Brain pericyte (primary cell): ENCODE data around the gene MPI.

ENCODE experiments used
- DNase-seq: peaks from one replicate; pipeline ENCODE4 v3.0.0-alpha.2; 2012; ENCODE audit warnings: low read depth, low spot score

MPI gene, protein sequence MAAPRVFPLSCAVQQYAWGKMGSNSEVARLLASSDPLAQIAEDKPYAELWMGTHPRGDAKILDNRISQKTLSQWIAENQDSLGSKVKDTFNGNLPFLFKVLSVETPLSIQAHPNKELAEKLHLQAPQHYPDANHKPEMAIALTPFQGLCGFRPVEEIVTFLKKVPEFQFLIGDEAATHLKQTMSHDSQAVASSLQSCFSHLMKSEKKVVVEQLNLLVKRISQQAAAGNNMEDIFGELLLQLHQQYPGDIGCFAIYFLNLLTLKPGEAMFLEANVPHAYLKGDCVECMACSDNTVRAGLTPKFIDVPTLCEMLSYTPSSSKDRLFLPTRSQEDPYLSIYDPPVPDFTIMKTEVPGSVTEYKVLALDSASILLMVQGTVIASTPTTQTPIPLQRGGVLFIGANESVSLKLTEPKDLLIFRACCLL

DNA sequence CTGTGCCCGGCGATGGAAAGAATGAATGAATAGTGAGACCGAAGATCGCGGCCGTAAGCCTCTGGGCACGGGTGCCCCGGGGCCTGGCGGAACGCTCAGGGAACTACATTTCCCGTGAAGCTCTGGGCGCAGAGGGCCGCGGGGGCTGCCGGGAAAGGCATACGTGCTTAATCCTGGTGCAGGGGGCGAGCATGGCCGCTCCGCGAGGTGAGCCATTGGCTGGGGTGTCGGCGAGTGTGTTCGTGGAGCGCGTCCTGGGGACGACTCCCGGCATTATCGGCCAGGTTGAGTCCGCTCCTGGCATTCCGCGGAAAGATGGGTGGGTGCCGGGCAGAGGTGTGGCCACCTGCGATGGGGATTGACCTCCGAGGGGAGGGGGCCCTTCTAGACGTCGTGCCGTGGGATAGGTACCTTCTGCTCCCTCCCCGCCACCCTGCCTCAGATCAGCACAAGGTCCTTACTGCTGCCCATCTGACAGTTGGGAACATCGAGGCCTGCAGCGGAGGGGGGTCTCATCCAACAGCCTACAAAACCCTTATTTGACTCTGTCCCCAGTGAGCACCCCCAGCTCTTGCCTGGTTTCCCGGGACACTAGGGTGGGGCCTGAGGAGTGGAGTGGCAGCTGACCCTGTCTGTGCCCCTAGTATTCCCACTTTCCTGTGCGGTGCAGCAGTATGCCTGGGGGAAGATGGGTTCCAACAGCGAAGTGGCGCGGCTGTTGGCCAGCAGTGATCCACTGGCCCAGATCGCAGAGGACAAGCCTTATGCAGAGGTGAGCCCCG, at the start of gene MPI:
Gene MPI, plus strand, starts transcription at position 160 of the 782 bp plus-strand sequence. Its CDS starts 32 bp downstream, at position 192.
- no peak for DNase-seq

- DNase-seq = no peak
Observed at GRCh38 chr15:74840851-74841775, 48.7 kb upstream of the MPI start.

- no peak for DNase-seq
Observed at GRCh38 chr15:74841891-74842373, 47.9 kb upstream of the MPI start.

DNA sequence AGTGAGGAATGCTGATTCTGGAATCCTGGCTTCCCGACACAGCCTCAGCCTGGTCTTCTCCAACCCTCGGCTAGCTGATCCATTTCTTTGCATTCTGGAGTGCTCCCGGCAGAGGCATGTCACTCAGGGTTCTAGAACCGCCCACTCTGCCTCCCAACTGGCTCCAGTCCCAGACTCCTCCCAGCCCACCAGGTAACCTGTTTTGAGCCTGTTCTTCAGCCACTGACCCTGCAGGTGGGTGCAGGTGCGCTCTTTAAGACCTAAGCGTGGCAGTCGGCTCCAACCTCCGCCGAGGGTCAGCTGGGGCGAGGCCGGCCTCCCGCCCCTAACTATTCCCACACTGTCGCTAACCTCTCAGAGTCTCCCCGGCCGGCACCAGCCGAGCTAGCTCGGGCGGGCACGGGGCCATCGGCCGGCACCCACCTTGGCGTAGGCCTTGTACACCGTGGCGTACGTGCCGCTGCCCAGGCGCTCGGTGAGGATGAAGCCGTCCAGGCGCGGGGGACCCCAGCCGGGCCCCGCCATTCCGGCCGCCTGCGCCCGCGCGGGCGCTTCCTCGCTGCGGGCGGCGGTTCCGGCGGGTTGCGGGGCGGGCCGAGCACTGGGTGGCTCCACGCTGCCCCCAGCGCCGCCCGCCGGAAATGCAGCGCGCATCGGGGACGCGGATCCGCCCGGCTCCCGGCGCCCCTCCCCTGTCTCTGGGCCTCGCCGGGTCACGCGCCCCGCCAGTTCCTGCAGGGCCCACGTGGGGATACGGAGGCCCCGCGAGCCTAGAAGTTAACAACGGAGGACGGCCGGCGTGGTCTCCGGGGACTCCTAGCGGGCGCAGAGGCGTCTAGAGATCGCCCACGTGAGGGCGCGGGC, 47.0 kb upstream of the MPI start, which contains the start of gene ULK3:
Gene ULK3, minus strand, starts transcription at position 576 of the 864 bp plus-strand sequence. Its CDS starts 51 bp downstream, at position 525.
- peak; percentile 40 for DNase-seq

DNA sequence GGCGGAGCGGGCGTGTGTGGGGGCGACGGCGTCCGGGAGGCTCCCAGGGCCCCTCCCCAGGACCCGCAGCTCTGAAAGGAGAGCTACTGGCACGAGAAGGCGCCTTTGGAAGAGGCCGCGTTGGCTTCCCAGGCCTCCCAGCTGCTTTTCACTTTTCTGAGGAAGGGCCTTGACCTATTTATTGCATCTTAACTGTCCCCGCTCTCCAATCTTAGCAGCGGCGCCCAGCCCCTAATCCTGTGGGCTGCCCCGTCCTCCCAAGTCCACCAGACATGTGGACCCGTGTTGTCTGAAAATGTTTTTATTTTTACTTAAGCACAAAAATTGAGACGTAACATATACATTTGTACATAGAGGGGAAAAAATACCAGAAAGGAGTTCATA, 46.4 kb upstream of the MPI start:
- DNase-seq = no peak

- DNase-seq = no peak
Observed at GRCh38 chr15:74843891-74844299, 45.9 kb upstream of the MPI start.

- DNase-seq = no peak
Observed at GRCh38 chr15:74844319-74845207, 45.3 kb upstream of the MPI start.

DNA sequence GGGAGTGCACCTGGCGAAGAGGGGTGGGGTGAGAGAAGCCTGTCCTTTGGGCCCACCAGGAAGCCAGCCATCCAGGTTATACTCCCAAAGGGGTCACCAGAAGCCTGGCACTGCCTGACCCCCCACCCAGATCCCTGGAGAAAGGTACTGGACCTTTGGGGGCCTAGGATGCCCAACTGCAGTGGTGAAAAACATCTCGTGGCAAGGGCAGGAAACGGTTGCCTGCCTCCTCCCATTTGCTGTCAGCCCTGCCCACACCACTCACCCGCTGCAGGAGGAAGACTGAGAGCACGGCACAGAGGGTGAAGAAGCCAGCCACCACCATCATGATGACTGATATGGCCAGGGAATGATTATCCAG, 44.7 kb upstream of the MPI start:
- DNase-seq = no peak

DNA sequence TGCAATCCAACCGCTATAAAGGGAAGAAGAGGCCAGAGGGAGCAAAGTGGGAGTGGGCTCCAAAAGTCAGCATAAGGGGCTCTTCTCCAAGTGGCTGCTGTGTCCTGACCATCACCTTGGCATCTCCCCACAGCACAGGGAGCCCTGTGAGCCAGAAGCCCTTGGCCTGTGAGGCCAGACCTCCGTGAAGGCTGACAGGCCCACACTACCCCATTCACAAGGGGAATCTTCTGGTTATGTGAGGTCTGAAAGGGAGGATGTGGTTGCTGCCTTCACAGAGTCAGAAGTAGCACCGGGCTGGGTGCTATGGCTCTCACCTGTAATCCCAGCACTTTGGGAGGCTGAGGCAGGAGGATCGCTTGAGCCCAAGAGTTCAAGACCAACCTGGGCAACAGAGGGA, 44.3 kb upstream of the MPI start:
- no peak for DNase-seq

DNA sequence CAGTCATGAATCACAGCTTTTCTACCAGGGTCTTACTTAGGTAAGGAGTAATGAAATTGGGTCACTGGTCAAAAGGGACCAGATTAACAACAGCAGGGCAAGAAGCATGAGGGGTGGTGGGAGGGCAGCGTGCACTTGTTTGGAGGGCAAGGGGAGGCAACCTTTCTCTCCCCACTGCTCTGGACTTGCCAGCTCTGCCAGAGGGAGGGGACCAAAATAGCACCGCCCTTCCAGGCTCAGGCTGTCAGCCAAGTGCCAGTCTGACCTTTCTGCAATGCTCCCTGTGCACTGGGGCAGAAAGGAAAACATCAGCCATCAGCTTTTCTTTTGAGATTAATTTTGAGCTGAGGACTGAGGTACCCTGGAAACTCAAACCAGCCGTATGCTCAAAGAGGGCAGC, 42.4 kb upstream of the MPI start:
- no peak for DNase-seq

- DNase-seq = no peak
Observed at GRCh38 chr15:74850393-74850792, 39.4 kb upstream of the MPI start.

GRCh38 chr15:74851960-74852359, 37.9 kb upstream of the MPI start:
- DNase-seq = no peak

GRCh38 chr15:74854453-74855022, 35.3 kb upstream of the MPI start:
- DNase-seq = no peak

- DNase-seq = no peak
Observed at GRCh38 chr15:74855857-74856256, 34.0 kb upstream of the MPI start.

- no peak for DNase-seq
Observed at GRCh38 chr15:74856537-74856936, 33.3 kb upstream of the MPI start.

DNA sequence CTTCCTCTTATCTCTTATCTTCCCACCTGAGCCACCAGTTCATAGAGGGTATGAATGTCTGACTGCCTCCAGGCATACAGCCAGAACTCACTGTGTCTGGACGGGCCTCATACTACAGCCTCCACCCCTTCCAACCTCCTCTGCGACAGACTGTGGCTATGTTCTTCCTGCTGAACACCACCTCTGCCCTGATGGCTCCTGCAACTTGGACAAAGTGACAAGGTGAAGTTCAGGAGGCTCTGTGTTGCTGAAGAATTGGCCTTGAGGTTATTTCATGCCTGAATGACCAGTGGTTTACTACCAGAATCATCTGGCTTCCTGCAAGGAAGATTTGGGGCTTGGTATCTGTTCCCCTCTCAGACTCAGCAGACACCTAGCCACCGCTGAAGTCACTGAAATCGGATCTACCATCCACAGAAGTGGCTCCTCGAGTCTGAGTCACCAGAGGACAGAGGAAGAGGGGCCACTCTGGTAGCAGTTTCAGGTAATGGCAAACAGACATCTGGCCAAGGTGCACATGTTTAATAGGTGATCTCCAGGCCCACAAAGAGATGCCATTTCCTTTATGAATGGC, 32.7 kb upstream of the MPI start:
- DNase-seq = no peak

- DNase-seq = no peak
Observed at GRCh38 chr15:74857671-74858368, 32.0 kb upstream of the MPI start.

- DNase-seq = no peak
Observed at GRCh38 chr15:74858369-74858740, 31.5 kb upstream of the MPI start.
